Measurements from ENCODE around the gene CHI3L2. TPM values are rescaled to one million over a fixed set of nuclear protein-coding genes. Genes with fewer than 3 reads are reported as not detected.

The CHI3L2 gene
- total and polyA plus RNA-seq, 10 of the 15 experiments (the other 5 are each of a cell fraction or from before 2014, with no cell fraction given): 37.1 to 508 (median 98.3) TPM

DNA sequence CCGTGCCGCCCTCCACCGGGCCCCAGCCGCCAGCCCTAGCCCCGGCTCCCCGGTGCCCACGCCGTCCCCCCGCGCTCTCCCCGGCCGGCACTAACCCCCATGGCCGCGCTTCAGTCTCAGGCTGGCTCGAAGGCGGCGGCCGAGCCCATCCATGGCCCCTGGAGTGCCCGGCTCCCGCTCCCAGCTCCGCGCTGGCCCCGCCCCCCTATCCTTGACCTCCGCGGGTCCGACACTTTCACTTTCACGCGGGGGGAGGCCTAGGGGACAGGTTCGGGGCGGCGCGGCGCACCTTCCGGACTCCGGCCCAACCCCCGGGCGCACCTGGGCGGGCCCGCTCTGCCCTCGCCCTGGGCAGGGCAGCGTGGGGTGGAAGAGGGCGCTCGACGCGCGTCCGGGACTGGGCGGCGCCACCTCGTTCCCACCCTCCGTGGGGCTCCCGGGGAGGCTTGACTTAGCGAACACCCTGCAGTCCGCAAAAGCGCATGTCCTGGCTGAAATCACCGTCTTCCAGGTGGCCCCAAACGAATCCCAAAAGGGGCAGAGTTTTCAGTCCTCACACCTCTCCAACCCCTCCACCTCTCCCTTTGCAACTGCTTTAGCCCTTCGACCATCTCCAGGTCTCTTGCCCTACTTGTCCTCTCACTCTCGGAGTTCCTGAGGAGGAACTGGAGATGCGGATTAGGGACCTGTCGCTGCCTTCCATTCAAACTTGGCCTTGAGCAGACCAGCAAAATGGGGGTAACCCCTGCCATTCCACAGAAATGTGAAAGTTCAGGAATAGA, 23.1 kb upstream of the CHI3L2 start (continued):
- TF ChIP-seq KLF5 (IDR thresholded peaks at IDR 0.05; ENCODE audit: partially characterized antibody) (no peak), IKZF2 (IDR thresholded peaks at IDR 0.05) (no peak), POLR2AphosphoS2 (IDR thresholded peaks at IDR 0.05; ENCODE audit: low read depth, low read length) (peak; percentile 61; the same call in 1 of the 2 replicates), ATF7 (IDR thresholded peaks at IDR 0.05; ENCODE audit: low read depth) (no peak), BCL11A (IDR thresholded peaks at IDR 0.05; ENCODE audit: low read depth, low read length) (no peak), NR2C1 (IDR thresholded peaks at IDR 0.05) (peak; percentile 42), ZNF24 (IDR thresholded peaks at IDR 0.05) (peak; percentile 66; the same call in 1 of the 2 replicates), FOXM1 (IDR thresholded peaks at IDR 0.05; ENCODE audit: low read depth, low read length) (no peak), BHLHE40 (IDR thresholded peaks at IDR 0.05; ENCODE audit: borderline replicate concordance in 1 of 2, low read depth in 2 of 2, low read length in 1 of 2) (peak; percentile 56 to 75; a peak in 3 of 4 replicates), ZBED1 (IDR thresholded peaks at IDR 0.05; ENCODE audit: borderline replicate concordance) (peak; percentile 64; the same call in 1 of the 2 replicates)
- TF ChIP-seq, protein P1, sequence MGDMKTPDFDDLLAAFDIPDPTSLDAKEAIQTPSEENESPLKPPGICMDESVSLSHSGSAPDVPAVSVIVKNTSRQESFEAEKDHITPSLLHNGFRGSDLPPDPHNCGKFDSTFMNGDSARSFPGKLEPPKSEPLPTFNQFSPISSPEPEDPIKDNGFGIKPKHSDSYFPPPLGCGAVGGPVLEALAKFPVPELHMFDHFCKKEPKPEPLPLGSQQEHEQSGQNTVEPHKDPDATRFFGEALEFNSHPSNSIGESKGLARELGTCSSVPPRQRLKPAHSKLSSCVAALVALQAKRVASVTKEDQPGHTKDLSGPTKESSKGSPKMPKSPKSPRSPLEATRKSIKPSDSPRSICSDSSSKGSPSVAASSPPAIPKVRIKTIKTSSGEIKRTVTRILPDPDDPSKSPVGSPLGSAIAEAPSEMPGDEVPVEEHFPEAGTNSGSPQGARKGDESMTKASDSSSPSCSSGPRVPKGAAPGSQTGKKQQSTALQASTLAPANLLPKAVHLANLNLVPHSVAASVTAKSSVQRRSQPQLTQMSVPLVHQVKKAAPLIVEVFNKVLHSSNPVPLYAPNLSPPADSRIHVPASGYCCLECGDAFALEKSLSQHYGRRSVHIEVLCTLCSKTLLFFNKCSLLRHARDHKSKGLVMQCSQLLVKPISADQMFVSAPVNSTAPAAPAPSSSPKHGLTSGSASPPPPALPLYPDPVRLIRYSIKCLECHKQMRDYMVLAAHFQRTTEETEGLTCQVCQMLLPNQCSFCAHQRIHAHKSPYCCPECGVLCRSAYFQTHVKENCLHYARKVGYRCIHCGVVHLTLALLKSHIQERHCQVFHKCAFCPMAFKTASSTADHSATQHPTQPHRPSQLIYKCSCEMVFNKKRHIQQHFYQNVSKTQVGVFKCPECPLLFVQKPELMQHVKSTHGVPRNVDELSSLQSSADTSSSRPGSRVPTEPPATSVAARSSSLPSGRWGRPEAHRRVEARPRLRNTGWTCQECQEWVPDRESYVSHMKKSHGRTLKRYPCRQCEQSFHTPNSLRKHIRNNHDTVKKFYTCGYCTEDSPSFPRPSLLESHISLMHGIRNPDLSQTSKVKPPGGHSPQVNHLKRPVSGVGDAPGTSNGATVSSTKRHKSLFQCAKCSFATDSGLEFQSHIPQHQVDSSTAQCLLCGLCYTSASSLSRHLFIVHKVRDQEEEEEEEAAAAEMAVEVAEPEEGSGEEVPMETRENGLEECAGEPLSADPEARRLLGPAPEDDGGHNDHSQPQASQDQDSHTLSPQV (IDR thresholded peaks at IDR 0.05): 0 out of 2 replicates have a peak, but pooled peaks have one; percentile 45
- TF ChIP-seq, protein P2, sequence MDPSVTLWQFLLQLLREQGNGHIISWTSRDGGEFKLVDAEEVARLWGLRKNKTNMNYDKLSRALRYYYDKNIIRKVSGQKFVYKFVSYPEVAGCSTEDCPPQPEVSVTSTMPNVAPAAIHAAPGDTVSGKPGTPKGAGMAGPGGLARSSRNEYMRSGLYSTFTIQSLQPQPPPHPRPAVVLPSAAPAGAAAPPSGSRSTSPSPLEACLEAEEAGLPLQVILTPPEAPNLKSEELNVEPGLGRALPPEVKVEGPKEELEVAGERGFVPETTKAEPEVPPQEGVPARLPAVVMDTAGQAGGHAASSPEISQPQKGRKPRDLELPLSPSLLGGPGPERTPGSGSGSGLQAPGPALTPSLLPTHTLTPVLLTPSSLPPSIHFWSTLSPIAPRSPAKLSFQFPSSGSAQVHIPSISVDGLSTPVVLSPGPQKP (IDR thresholded peaks at IDR 0.05; ENCODE audit: low read depth, low read length): peak; percentile 21; the same call in 1 of the 2 replicates
- TF ChIP-seq, protein P3, sequence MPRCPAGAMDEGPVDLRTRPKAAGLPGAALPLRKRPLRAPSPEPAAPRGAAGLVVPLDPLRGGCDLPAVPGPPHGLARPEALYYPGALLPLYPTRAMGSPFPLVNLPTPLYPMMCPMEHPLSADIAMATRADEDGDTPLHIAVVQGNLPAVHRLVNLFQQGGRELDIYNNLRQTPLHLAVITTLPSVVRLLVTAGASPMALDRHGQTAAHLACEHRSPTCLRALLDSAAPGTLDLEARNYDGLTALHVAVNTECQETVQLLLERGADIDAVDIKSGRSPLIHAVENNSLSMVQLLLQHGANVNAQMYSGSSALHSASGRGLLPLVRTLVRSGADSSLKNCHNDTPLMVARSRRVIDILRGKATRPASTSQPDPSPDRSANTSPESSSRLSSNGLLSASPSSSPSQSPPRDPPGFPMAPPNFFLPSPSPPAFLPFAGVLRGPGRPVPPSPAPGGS (IDR thresholded peaks at IDR 0.05; ENCODE audit: borderline replicate concordance, insufficient read depth, low read depth, low read length, poor library complexity, severe bottlenecking): peak; percentile 63
- TF ChIP-seq, protein P4, sequence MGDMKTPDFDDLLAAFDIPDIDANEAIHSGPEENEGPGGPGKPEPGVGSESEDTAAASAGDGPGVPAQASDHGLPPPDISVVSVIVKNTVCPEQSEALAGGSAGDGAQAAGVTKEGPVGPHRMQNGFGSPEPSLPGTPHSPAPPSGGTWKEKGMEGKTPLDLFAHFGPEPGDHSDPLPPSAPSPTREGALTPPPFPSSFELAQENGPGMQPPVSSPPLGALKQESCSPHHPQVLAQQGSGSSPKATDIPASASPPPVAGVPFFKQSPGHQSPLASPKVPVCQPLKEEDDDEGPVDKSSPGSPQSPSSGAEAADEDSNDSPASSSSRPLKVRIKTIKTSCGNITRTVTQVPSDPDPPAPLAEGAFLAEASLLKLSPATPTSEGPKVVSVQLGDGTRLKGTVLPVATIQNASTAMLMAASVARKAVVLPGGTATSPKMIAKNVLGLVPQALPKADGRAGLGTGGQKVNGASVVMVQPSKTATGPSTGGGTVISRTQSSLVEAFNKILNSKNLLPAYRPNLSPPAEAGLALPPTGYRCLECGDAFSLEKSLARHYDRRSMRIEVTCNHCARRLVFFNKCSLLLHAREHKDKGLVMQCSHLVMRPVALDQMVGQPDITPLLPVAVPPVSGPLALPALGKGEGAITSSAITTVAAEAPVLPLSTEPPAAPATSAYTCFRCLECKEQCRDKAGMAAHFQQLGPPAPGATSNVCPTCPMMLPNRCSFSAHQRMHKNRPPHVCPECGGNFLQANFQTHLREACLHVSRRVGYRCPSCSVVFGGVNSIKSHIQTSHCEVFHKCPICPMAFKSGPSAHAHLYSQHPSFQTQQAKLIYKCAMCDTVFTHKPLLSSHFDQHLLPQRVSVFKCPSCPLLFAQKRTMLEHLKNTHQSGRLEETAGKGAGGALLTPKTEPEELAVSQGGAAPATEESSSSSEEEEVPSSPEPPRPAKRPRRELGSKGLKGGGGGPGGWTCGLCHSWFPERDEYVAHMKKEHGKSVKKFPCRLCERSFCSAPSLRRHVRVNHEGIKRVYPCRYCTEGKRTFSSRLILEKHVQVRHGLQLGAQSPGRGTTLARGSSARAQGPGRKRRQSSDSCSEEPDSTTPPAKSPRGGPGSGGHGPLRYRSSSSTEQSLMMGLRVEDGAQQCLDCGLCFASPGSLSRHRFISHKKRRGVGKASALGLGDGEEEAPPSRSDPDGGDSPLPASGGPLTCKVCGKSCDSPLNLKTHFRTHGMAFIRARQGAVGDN (IDR thresholded peaks at IDR 0.05): peak; percentile 95
- TF ChIP-seq, protein P5, sequence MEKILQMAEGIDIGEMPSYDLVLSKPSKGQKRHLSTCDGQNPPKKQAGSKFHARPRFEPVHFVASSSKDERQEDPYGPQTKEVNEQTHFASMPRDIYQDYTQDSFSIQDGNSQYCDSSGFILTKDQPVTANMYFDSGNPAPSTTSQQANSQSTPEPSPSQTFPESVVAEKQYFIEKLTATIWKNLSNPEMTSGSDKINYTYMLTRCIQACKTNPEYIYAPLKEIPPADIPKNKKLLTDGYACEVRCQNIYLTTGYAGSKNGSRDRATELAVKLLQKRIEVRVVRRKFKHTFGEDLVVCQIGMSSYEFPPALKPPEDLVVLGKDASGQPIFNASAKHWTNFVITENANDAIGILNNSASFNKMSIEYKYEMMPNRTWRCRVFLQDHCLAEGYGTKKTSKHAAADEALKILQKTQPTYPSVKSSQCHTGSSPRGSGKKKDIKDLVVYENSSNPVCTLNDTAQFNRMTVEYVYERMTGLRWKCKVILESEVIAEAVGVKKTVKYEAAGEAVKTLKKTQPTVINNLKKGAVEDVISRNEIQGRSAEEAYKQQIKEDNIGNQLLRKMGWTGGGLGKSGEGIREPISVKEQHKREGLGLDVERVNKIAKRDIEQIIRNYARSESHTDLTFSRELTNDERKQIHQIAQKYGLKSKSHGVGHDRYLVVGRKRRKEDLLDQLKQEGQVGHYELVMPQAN (conservative IDR thresholded peaks at IDR 0.05): peak; percentile 71

Data from GM12878 (cell line).